HG02943 (cell line): ENCODE data around the gene ZBTB4.

Experiments
- ATAC-seq: cut with Tn5 transposase; IDR thresholded peaks from one replicate; pipeline ENCODE4 v1.9.1; 2021; ENCODE audit warnings: mild to moderate bottlenecking, low read depth, moderate library complexity; ENCODE audit not compliant: unreplicated experiment

Gene ZBTB4

GRCh38 chr17:7426203-7426863 is 53.1 kb downstream of the ZBTB4 start:
- ATAC-seq = no peak

- ATAC-seq = no peak
Observed at GRCh38 chr17:7425756-7426155, 53.7 kb downstream of the ZBTB4 start.

- no peak for ATAC-seq
Observed at GRCh38 chr17:7425316-7425715, 54.1 kb downstream of the ZBTB4 start, which contains the start of gene SPEM2. TSS of gene SPEM2 (plus strand) at chr17:7425616. CDS start at chr17:7425689, 73 bp downstream.

- no peak for ATAC-seq
Observed at GRCh38 chr17:7423679-7424078, 55.8 kb downstream of the ZBTB4 start.

GRCh38 chr17:7421186-7421585 is 58.2 kb downstream of the ZBTB4 start:
- no peak for ATAC-seq

GRCh38 chr17:7419819-7420610 is 59.4 kb downstream of the ZBTB4 start, which contains the start of gene SPEM1:
TSS of gene SPEM1 (plus strand) at chr17:7420324. CDS start at chr17:7420385, 61 bp downstream.
- ATAC-seq = no peak

- no peak for ATAC-seq
Observed at GRCh38 chr17:7418472-7419152, 60.8 kb downstream of the ZBTB4 start.

GRCh38 chr17:7417056-7417655 is 62.3 kb downstream of the ZBTB4 start:
- no peak for ATAC-seq

- ATAC-seq = no peak
Observed at GRCh38 chr17:7416323-7416722, 63.1 kb downstream of the ZBTB4 start.

- no peak for ATAC-seq
Observed at GRCh38 chr17:7415784-7416183, 63.6 kb downstream of the ZBTB4 start.

GRCh38 chr17:7414837-7415236 is 64.6 kb downstream of the ZBTB4 start:
- no peak for ATAC-seq

GRCh38 chr17:7413346-7413985 is 66.0 kb downstream of the ZBTB4 start:
- no peak for ATAC-seq

GRCh38 chr17:7411427-7411750 is 68.0 kb downstream of the ZBTB4 start:
- no peak for ATAC-seq

GRCh38 chr17:7410634-7411426 is 68.6 kb downstream of the ZBTB4 start:
- ATAC-seq = no peak

GRCh38 chr17:7409716-7410115 is 69.7 kb downstream of the ZBTB4 start:
- ATAC-seq = no peak
